ENCODE results near the gene TCIRG1. TPM values are rescaled to one million over a fixed set of nuclear protein-coding genes. Genes with fewer than 3 reads are reported as not detected.
A peak's percentile ranks its signal among the peaks of the same experiment; 100 is the strongest.

The TCIRG1 gene
- total RNA-seq, 6 donors from 2014 or later: 141 to 919 (median 287) TPM

DNA sequence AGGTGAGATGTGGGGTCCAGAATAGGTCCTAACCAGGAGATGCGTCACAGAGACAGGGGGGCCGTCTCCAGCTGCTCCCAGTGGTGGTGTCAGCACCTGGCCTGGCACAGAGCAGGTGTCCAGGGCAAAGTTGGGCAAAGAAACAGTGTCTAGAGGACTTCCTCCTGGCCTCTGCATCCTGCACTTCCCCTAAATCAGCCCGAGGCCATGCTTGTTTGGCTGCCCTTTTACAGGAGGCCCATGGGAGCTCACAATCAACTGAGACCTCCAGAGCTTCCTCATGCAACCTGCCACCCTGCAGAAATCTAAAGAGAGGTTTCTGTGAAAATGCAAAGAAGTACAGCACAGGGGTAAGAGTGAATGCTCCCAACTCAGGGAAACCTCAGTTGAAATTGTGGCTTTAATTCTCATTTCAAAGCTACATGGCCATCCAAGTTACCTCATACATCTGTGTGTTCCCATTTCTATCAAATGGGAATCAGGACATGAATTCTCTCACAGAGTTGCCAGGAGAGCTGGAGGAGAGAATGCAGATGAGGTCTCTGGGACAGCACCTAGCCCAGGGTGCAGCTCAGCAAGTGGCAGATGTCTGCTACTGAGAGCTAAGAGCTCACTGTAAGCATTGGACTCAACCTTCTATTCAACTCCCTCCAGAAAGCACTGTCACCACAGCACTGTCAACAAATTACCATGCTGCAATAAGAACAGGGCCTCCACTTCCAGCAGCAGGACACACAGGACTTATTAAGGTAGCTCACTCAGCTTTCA lies 32.6 kb downstream of the TCIRG1 start:
- H3K4me1 ChIP-seq: peaks cover 0 to 2% (median 0%) of the 10 kb centered on the region in 4 donors
- ATAC-seq (ENCODE audit: low FRiP score in 2 of 2) (no peak), DNase-seq (no peak)
- no peak overlapping the region for H3K4me3 ChIP-seq
- peaks cover 17 to 73% (median 48%) of the 10 kb centered on the region in 4 donors for H3K36me3 ChIP-seq
- no peak overlapping the region for H3K27ac ChIP-seq
- no peaks in the 10 kb centered on the region for H3K27me3 ChIP-seq
- H3K9me3 ChIP-seq: no peaks in the 10 kb centered on the region
- no peak for TF ChIP-seq POLR2A (IDR thresholded peaks at IDR 0.05)
- WGBS, 2 donors: 71 to 74% methylated on average over 1 to 3 of the region's 3 CpGs

- 78 to 81% methylated on average over 10 of the region's 10 CpGs for WGBS, 2 donors
- Histone ChIP-seq H3K27me3 (no peaks in the 10 kb centered on the region), H3K36me3 (peaks cover 13 to 40% (median 29%) of the 10 kb centered on the region in 4 donors), H3K4me1 (peaks cover 0 to 17% (median 0%) of the 10 kb centered on the region in 4 donors), H3K4me3 (no peak overlapping the region), H3K27ac (no peak overlapping the region), H3K9me3 (no peaks in the 10 kb centered on the region)
- TF ChIP-seq POLR2AphosphoS5 (IDR thresholded peaks at IDR 0.05) (no peak), POLR2A (IDR thresholded peaks at IDR 0.05) (no peak)
- no peak for DNase-seq
- no peak for ATAC-seq (ENCODE audit: low FRiP score in 2 of 2)
Measured at GRCh38 chr11:68074584-68075352, 35.9 kb downstream of the TCIRG1 start.

GRCh38 chr11:68076371-68077042 lies 37.7 kb downstream of the TCIRG1 start:
- 61 to 69% methylated on average over 11 of the region's 11 CpGs for WGBS, 2 donors
- no peak for ATAC-seq (ENCODE audit: low FRiP score in 2 of 2)
- Histone ChIP-seq H3K36me3 (peaks cover 5 to 31% (median 27%) of the 10 kb centered on the region in 4 donors), H3K4me3 (no peak overlapping the region), H3K4me1 (peaks cover 0 to 17% (median 0%) of the 10 kb centered on the region in 4 donors), H3K27ac (no peak overlapping the region), H3K27me3 (no peaks in the 10 kb centered on the region), H3K9me3 (no peaks in the 10 kb centered on the region)
- TF ChIP-seq EP300 (IDR thresholded peaks at IDR 0.05): no peak
- TF ChIP-seq POLR2A (IDR thresholded peaks at IDR 0.05): no peak
- TF ChIP-seq, protein P1, sequence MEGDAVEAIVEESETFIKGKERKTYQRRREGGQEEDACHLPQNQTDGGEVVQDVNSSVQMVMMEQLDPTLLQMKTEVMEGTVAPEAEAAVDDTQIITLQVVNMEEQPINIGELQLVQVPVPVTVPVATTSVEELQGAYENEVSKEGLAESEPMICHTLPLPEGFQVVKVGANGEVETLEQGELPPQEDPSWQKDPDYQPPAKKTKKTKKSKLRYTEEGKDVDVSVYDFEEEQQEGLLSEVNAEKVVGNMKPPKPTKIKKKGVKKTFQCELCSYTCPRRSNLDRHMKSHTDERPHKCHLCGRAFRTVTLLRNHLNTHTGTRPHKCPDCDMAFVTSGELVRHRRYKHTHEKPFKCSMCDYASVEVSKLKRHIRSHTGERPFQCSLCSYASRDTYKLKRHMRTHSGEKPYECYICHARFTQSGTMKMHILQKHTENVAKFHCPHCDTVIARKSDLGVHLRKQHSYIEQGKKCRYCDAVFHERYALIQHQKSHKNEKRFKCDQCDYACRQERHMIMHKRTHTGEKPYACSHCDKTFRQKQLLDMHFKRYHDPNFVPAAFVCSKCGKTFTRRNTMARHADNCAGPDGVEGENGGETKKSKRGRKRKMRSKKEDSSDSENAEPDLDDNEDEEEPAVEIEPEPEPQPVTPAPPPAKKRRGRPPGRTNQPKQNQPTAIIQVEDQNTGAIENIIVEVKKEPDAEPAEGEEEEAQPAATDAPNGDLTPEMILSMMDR (IDR thresholded peaks at IDR 0.05): peak in 3 of 6 experiments; percentile 15 to 40 (median 37)
- no peak for DNase-seq

GRCh38 chr11:68077617-68078582 lies 39.1 kb downstream of the TCIRG1 start:
- TF ChIP-seq POLR2A (IDR thresholded peaks at IDR 0.05): no peak
- TF ChIP-seq, protein P1 (IDR thresholded peaks at IDR 0.05): no peak
- peak in 1 of 2 donors; percentile 4 for TF ChIP-seq POLR2AphosphoS5 (IDR thresholded peaks at IDR 0.05)
- no peak for TF ChIP-seq EP300 (IDR thresholded peaks at IDR 0.05)
- ATAC-seq (ENCODE audit: low FRiP score in 2 of 2): peak in 1 of 2 donors; percentile 53
- peak overlapping the region in 1 of 4 donors; percentile 49 for H3K27ac ChIP-seq
- peak in 1 of 2 donors; percentile 38 for DNase-seq
- H3K4me1 ChIP-seq: peaks cover 0 to 17% (median 4%) of the 10 kb centered on the region in 4 donors
- no peaks in the 10 kb centered on the region for H3K9me3 ChIP-seq
- no peaks in the 10 kb centered on the region for H3K27me3 ChIP-seq
- H3K36me3 ChIP-seq: peaks cover 0 to 24% (median 15%) of the 10 kb centered on the region in 4 donors
- H3K4me3 ChIP-seq: no peak overlapping the region
- 69 to 72% methylated on average over 8 of the region's 8 CpGs for WGBS, 2 donors

- Histone ChIP-seq H3K4me3 (no peak overlapping the region), H3K9me3 (no peaks in the 10 kb centered on the region), H3K27me3 (no peaks in the 10 kb centered on the region), H3K27ac (no peak overlapping the region), H3K4me1 (peaks cover 0 to 17% (median 4%) of the 10 kb centered on the region in 4 donors), H3K36me3 (peaks cover 0 to 15% (median 7%) of the 10 kb centered on the region in 4 donors)
- no peak for DNase-seq
- TF ChIP-seq POLR2A (IDR thresholded peaks at IDR 0.05) (no peak), POLR2AphosphoS5 (IDR thresholded peaks at IDR 0.05) (no peak), EP300 (IDR thresholded peaks at IDR 0.05) (no peak)
- TF ChIP-seq, protein P1 (IDR thresholded peaks at IDR 0.05): no peak
- ATAC-seq (ENCODE audit: low FRiP score in 2 of 2): no peak
- 95 to 98% methylated on average over 5 to 8 of the region's 8 CpGs for WGBS, 2 donors
Measured at GRCh38 chr11:68080860-68081259, 42.0 kb downstream of the TCIRG1 start.

Measured in upper lobe of left lung (tissue), 6 donors.